GM21528 (cell line): ENCODE data around the gene RNU7-1.

ENCODE experiments used
- ATAC-seq: cut with Tn5 transposase; IDR thresholded peaks from one replicate; pipeline ENCODE4 v1.9.1; 2021; ENCODE audit warnings: mild to moderate bottlenecking, moderate library complexity; ENCODE audit not compliant: unreplicated experiment, low FRiP score

The RNU7-1 gene

GRCh38 chr12:6917491-6918231 lies 26.0 kb upstream of the RNU7-1 start:
- ATAC-seq: no peak

GRCh38 chr12:6919588-6919987 lies 24.0 kb upstream of the RNU7-1 start:
- no peak for ATAC-seq

- ATAC-seq: no peak
These were observed 22.1 kb upstream of the RNU7-1 start for GRCh38 chr12:6921539-6921938.

- no peak for ATAC-seq
These were observed 21.3 kb upstream of the RNU7-1 start for GRCh38 chr12:6921996-6922946.

- ATAC-seq: no peak
These were observed 20.4 kb upstream of the RNU7-1 start for GRCh38 chr12:6923003-6923732.

GRCh38 chr12:6923851-6924250 lies 19.8 kb upstream of the RNU7-1 start:
- ATAC-seq: peak; percentile 13

- ATAC-seq: no peak
These were observed 18.4 kb upstream of the RNU7-1 start for GRCh38 chr12:6925239-6925539.

GRCh38 chr12:6925540-6926279 lies 17.9 kb upstream of the RNU7-1 start:
- no peak for ATAC-seq

- no peak for ATAC-seq
These were observed 16.1 kb upstream of the RNU7-1 start, which contains the start of gene ATN1 for GRCh38 chr12:6927379-6928021. ATN1 (plus strand) TSS chr12:6927959; CDS start chr12:6934002, 6,043 bp downstream.

- ATAC-seq: no peak
These were observed 15.5 kb upstream of the RNU7-1 start for GRCh38 chr12:6928022-6928702.

GRCh38 chr12:6928703-6929407 lies 14.8 kb upstream of the RNU7-1 start:
- no peak for ATAC-seq

GRCh38 chr12:6929466-6930452 lies 13.9 kb upstream of the RNU7-1 start:
- no peak for ATAC-seq

GRCh38 chr12:6932766-6933165 lies 10.8 kb upstream of the RNU7-1 start:
- ATAC-seq: no peak

- ATAC-seq: no peak
These were observed 9.5 kb upstream of the RNU7-1 start for GRCh38 chr12:6934110-6934509.

- no peak for ATAC-seq
These were observed 8.0 kb upstream of the RNU7-1 start for GRCh38 chr12:6935371-6936193.

- ATAC-seq: no peak
These were observed 7.4 kb upstream of the RNU7-1 start for GRCh38 chr12:6936194-6936635.
